H7 (cell line): ENCODE results near the gene SLX4IP. TPM values are rescaled to one million over a fixed set of nuclear protein-coding genes. Genes with fewer than 3 reads are reported as not detected.

ENCODE experiments used
- total RNA-seq: library from RNA; depleted of rRNA; stranded (reverse); fragments of >200 nt; shearing (Covaris generic); gene quantifications from 2 replicates; pipeline ENCODE4 v1.2.3, GENCODE V29; 2014; rRNA removed

SLX4IP gene
- total RNA-seq, 1 experiment from 2014 or later, result 3.9 TPM

Other genes starting within 250 kb of the SLX4IP start
- gene SNAP25, start 216.5 kb upstream of the SLX4IP start, total RNA-seq, result 0.62 and 0.70 TPM in 2 replicates
- 14.6 and 16.7 TPM in 2 replicates for gene MKKS, start 1.1 kb upstream of the SLX4IP start, total RNA-seq
- 21.9 and 30.0 TPM in 2 replicates for gene JAG1, start 238.7 kb downstream of the SLX4IP start, total RNA-seq